Mucosa of rectum (tissue), 2 donors: ENCODE measurements around the gene APOC1.
A peak's percentile ranks its signal among the peaks of the same experiment; 100 is the strongest.

ENCODE experiments used
- H3K27ac ChIP-seq, 2 donors: one replicate each; pipeline ENCODE4 v1.7.0; 2013; ENCODE audit warnings: inconsistent platforms in 2 of 2, low read depth in 2 of 2, low read length in 2 of 2
- H3K27me3 ChIP-seq, 2 donors: one replicate each; pipeline ENCODE4 v1.7.0; 2013; ENCODE audit warnings: low read length in 2 of 2; ENCODE audit not compliant: control insufficient read depth in 2 of 2, insufficient read depth in 2 of 2
- H3K36me3 ChIP-seq, 2 donors: one replicate each; pipeline ENCODE4 v1.7.0; 2013; ENCODE audit warnings: low read length in 2 of 2; ENCODE audit not compliant: control insufficient read depth in 2 of 2, insufficient read depth in 2 of 2
- H3K4me1 ChIP-seq, 2 donors: one replicate each; pipeline ENCODE4 v1.7.0; 2013; ENCODE audit warnings: low read length in 2 of 2, mild to moderate bottlenecking in 1 of 2; ENCODE audit not compliant: control insufficient read depth in 2 of 2, insufficient read depth in 2 of 2
- H3K4me3 ChIP-seq, 2 donors: one replicate each; pipeline ENCODE4 v1.7.0; 2013; ENCODE audit warnings: low read length in 2 of 2
- H3K9ac ChIP-seq, 2 donors: one replicate each; pipeline ENCODE4 v1.7.0; 2013; ENCODE audit warnings: low read length in 2 of 2, low read depth in 1 of 2, mild to moderate bottlenecking in 1 of 2
- H3K9me3 ChIP-seq, 2 donors: one replicate each; pipeline ENCODE4 v1.7.0; 2013; ENCODE audit warnings: low read length in 2 of 2; ENCODE audit not compliant: control insufficient read depth in 2 of 2
- donor health status: healthy.
- donor health status: Normal muscosa, but diverticular disease.

The APOC1 gene

DNA sequence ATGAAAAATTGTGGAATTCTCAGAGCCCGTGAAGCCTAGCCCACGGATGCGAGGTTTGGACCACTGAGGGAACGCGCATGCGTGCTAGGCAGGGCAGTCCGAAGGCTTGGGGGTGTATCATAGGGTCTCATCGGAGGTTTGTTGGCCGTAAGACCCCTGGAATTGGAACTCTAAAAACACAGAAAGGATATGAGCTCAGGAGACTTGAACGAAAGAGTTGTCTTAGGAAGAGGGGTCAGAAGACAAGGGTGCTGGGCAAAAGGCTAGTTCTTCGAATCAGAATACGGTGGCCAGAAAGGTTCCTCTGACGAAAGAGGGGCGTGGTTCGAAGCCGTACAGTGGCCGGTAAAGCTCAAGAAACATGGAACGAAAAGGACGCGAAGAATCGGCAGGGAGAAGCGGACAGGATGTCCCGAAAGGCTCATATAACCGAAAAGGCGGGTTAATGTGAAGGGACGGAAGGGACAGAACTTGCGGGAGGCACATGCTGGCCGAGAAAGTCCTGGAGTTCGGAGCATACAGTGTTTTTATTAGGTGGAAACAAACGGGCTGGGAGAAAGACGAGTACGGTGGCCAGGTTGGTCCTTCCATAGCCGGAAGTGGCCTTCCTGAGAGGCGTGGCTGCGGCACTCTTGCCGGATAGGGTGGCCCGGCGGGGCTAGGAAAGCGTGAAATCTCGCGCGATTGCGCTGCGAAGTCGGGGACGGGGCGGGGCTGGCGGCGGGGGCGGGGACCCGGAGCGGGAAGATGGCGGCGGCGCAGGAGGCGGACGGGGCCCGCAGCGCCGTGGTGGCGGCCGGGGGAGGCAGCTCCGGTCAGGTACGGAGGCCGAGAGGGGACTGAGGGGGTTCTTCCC is 40.5 kb downstream of the APOC1 start, which contains the start of gene CLPTM1:
Gene CLPTM1 (plus strand): TSS at position 732 of the 856 bp plus-strand sequence. CDS start 16 bp downstream, at position 748.
- H3K36me3 ChIP-seq, result peaks cover 0 to 3% of the 10 kb centered on the region in 2 donors
- H3K4me1 ChIP-seq, result peaks cover 18 to 29% of the 10 kb centered on the region in 2 donors
- peak within 1 kb of the TSS; percentile 93 to 98 for H3K27ac ChIP-seq
- no peaks in the 10 kb centered on the region for H3K9me3 ChIP-seq
- H3K4me3 ChIP-seq, result peak within 1 kb of the TSS; percentile 95 to 100
- no peaks in the 10 kb centered on the region for H3K27me3 ChIP-seq
- H3K9ac ChIP-seq, result peak within 1 kb of the TSS; percentile 93 to 99

DNA sequence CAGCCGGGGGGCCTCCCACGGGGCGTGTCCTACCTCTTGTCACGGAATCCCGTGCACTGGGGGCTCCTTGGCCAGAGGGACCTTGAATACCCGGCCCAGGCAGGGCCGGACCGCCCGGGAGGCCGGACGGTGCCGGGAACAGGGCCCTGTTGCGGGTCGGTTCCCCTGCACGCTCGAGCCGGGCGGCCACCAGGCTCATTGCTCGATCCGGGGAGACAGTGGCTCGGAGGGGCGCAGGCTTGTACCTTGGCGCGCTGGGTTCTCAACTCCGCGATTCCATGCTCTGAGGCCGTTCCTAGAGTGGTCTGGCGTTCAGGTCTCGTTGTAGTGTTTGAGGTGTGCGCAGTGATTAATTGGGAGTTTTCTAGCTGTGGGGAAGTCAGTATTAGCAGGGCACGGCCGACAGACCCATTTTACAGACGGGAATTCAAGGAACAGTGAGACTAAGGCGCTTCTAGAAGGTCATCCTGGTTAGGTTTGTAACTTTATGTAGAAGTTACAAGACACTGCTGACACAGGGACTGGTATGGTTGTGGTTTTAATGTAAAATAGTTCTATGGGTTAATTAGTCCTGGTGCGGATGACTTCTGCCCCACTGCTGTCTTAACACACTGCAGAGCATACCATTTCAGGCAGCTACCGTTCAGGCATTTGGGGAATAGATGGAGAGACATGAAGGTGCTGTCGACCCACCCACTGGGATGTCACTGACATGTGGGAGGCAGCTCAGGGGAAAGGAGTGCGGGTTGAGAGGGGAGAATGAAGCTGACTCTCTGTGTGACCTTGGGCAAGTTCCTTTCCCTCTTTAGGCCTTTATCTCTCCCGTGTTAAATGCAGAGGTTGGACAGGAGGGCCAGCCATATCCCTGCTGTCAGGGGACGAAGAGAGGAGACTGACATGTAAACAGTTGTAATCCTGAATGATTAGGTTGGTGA is 41.4 kb downstream of the APOC1 start:
- Histone ChIP-seq H3K4me3 (peak overlapping the region; percentile 91 to 95), H3K4me1 (peaks cover 20 to 29% of the 10 kb centered on the region in 2 donors), H3K36me3 (peaks cover 0 to 3% of the 10 kb centered on the region in 2 donors), H3K9ac (peak overlapping the region; percentile 88 to 91), H3K27me3 (no peaks in the 10 kb centered on the region), H3K9me3 (no peaks in the 10 kb centered on the region), H3K27ac (peak overlapping the region in 1 of 2 donors; percentile 72)

DNA sequence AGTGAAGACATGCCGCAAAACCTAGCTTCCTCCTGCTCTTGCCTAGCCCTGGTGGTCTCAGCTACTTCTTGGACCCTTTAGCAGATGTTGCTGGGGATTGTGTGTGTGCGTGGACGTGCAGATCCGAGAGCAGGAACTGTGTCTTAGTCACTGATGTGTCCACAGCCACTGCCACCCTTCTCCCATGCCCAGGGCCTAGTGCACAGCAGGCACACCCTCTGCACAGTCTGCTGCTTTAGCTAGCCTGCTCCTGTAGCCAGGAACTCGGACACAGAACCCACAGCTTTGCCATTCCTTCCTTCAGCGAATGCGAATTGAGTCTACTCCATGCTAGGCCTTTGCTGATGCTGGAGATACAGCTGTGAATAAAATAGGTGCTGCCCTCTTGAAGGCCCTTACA is 43.1 kb downstream of the APOC1 start:
- Histone ChIP-seq H3K9ac (no peak overlapping the region), H3K4me3 (no peak overlapping the region)

DNA sequence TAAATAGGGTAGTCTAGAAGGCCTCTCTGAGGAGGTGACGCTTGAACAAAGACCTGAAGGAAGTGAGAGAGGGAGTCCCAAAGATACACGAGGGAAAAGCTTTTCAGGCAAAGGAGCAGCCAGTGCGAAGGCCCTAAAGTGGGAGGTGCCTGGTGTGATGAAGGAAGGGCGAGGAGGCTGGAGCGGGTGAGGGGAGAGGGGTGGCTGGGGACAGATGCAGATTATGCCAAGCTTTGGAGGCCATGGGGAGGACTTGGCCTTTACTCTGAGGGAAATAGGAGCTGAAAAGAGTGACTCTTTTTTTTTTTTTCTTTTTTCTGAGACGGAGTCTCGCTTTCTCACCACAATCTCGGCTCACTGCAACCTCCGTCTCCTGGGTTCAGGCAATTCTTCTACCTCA is 43.7 kb downstream of the APOC1 start:
- Histone ChIP-seq H3K27ac (no peak overlapping the region), H3K36me3 (peaks cover 7 to 10% of the 10 kb centered on the region in 2 donors), H3K9me3 (no peaks in the 10 kb centered on the region), H3K4me3 (no peak overlapping the region), H3K27me3 (no peaks in the 10 kb centered on the region), H3K9ac (no peak overlapping the region), H3K4me1 (peaks cover 22 to 29% of the 10 kb centered on the region in 2 donors)

More for the DNA sequence above, 43.1 kb downstream of the APOC1 start:
- Histone ChIP-seq H3K36me3 (peaks cover 6 to 10% of the 10 kb centered on the region in 2 donors), H3K27ac (no peak overlapping the region), H3K4me1 (peaks cover 22 to 29% of the 10 kb centered on the region in 2 donors), H3K27me3 (no peaks in the 10 kb centered on the region), H3K9me3 (no peaks in the 10 kb centered on the region)

DNA sequence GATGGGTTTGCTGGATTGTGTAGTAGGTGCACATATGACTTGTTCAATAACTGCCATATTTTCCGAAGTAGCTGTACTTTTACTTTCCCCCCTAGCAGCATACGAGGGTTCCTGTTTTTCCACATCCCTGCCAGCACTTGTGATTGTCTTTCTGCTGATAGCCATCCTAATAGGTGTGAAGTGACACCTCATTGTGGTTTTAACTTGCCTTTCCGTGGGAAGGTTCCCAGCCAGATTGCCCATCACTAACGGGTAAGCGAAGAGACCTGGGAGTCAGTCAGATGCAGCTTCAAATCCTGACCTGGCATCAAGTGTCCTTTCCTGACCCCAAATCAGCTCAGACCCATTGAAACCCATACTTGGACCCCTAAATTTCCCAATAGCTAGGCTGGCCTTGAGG is 45.3 kb downstream of the APOC1 start:
- no peak overlapping the region for H3K4me3 ChIP-seq
- H3K36me3 ChIP-seq, result peaks cover 10 to 13% of the 10 kb centered on the region in 2 donors
- no peaks in the 10 kb centered on the region for H3K27me3 ChIP-seq
- H3K9ac ChIP-seq, result no peak overlapping the region
- no peak overlapping the region for H3K27ac ChIP-seq
- H3K4me1 ChIP-seq, result peaks cover 16 to 19% of the 10 kb centered on the region in 2 donors
- no peaks in the 10 kb centered on the region for H3K9me3 ChIP-seq

DNA sequence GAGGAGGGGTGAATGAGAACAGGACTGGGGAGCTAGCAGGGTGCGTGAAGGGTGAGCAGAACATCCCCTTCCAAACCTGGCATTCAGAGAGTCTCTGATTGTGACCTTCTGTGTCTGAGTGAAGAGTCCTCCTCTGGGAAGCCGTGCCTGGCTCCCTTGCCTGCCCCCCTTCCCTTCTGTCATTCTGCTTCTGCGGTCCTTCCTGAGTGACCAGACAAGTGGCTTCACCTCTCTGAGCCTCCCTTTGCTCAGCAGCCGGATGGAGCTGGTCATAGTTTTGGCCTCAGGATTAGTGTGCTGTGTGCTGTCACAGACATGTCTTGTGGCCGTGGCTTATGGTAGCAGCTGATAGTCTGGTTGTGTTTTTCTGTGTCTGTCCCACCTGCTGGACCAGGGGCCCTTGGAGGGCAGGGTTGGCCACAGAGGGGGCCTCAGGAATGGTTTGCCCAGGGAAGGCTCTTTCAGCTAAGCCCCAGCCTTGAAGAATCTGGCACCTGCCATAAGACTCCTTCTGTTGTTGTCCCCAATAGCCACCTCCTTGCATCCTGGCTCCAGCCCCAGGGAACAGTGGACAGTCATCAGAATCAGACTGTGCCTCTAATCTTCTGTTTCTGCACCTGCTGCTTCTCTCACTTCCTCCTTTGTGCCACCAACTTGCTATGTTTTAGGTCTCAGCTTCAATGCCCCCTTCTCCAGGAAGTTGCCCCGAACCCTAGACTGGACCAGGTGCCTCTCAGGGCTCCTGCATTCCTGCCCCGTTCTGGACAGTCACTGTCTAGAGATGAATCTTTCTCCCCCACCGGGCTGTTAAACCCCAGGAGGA is 46.7 kb downstream of the APOC1 start:
- no peaks in the 10 kb centered on the region for H3K27me3 ChIP-seq
- H3K9ac ChIP-seq, result no peak overlapping the region
- peaks cover 10 to 17% of the 10 kb centered on the region in 2 donors for H3K36me3 ChIP-seq
- peaks cover 11 to 13% of the 10 kb centered on the region in 2 donors for H3K4me1 ChIP-seq
- H3K9me3 ChIP-seq, result no peaks in the 10 kb centered on the region
- no peak overlapping the region for H3K4me3 ChIP-seq
- peak overlapping the region in 1 of 2 donors; percentile 10 for H3K27ac ChIP-seq

DNA sequence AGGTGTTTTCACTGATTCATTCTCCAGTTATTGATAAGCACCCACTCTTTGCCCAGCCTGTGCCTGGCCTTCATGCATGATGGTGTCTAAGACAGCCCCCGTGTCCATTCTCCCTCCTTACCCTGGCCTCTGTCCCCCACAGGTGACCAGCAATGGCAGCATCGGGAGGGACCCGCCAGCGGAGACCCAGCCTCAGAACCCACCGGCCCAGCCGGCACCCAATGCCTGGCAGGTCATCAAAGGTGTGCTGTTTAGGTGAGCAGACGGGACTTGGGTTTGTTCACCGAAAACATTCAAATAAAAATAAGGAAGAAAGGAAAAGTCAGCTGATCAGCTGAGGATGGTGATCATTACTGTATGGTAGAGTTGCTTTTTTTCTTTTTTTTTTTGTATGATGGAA is 47.4 kb downstream of the APOC1 start:
- H3K9ac ChIP-seq, result no peak overlapping the region
- H3K27ac ChIP-seq, result no peak overlapping the region
- H3K4me1 ChIP-seq, result peaks cover 4 to 6% of the 10 kb centered on the region in 2 donors
- peaks cover 10 to 17% of the 10 kb centered on the region in 2 donors for H3K36me3 ChIP-seq
- no peak overlapping the region for H3K4me3 ChIP-seq
- no peaks in the 10 kb centered on the region for H3K27me3 ChIP-seq
- no peaks in the 10 kb centered on the region for H3K9me3 ChIP-seq

DNA sequence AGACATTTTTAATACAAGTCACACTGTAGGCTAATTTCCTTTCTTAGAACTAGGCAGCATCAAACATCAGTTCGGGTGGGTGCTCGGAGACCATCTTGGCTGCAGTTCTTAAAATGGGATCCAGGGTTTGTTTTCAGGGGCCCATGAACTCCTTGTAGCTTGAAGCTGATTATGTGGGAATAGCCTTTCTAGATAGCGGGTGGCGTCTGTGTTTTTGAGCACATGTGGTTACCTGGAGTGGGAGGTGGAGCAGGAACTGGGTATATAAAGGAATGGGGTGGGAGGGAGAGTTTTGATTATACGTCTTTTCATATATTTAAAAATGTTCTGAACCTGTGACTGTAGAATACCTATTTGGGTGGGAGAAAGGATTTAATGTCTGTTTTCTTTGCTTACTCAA is 53.7 kb downstream of the APOC1 start:
- Histone ChIP-seq H3K9ac (no peak overlapping the region), H3K4me3 (no peak overlapping the region), H3K9me3 (no peaks in the 10 kb centered on the region), H3K4me1 (no peaks in the 10 kb centered on the region), H3K27me3 (no peaks in the 10 kb centered on the region), H3K27ac (no peak overlapping the region), H3K36me3 (peaks cover 2 to 29% of the 10 kb centered on the region in 2 donors)

DNA sequence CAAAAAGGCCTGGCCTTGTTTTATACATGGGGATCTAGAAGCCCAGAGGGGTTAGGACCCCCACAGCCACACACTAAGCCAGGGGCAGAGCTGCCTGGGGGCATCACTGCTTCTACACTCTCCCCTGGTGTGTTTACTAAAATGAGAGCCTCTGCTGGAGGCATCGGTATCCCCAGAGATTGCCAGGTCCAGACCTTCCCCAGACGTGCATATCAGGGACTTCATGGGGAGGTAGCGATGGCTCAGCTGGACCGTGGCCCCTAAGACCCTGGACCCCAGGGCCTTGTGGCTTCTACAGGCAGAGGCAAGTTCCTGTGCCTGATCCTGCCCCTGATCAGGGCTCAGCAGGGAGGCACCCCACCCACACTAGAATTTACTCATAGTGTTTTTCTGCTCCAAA is 54.3 kb downstream of the APOC1 start:
- H3K4me3 ChIP-seq, result no peak overlapping the region
- H3K27ac ChIP-seq, result no peak overlapping the region
- H3K36me3 ChIP-seq, result peaks cover 2 to 34% of the 10 kb centered on the region in 2 donors
- H3K27me3 ChIP-seq, result no peaks in the 10 kb centered on the region
- no peaks in the 10 kb centered on the region for H3K4me1 ChIP-seq
- H3K9me3 ChIP-seq, result no peaks in the 10 kb centered on the region
- no peak overlapping the region for H3K9ac ChIP-seq
